Loucy (cell line): Measurements from ENCODE around the gene CCDC12.

ENCODE experiments used
- EZH2phosphoT487 ChIP-seq: fragments of 200-600 bp; IDR thresholded peaks from 2 replicates; pipeline ENCODE4 v1.6.1; 2018; ENCODE audit warnings: antibody characterized with exemption, mild to moderate bottlenecking, moderate library complexity, borderline replicate concordance
- TF ChIP-seq, protein P1 (sequence below): fragments of 200-600 bp; sonication (generic); conservative IDR thresholded peaks from 2 replicates; pipeline ENCODE4 v1.5.1; 2014; ENCODE audit warnings: mild to moderate bottlenecking, antibody characterized with exemption, low read length

DNA sequence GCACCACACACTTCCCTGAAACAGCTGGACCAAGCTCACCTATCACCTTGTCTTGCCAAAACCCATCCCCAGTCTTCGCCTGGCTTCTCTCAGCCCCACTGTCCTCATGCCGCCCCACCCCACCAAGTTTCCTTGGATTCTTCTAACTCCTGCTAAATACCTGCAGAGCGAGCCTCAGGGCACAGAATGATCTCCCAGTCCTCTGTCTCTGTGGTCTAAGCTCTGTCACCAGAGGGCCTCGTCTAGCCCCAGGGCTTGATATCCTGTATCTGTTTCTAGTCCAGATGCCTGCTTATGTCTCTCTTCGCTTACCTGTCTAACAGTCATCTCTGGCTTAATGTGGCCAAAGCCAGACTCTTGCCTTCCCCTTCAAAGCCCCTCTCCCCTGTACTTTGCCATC, 9.7 kb downstream of the CCDC12 start:
- no peak for TF ChIP-seq EZH2phosphoT487
- TF ChIP-seq, protein P1, sequence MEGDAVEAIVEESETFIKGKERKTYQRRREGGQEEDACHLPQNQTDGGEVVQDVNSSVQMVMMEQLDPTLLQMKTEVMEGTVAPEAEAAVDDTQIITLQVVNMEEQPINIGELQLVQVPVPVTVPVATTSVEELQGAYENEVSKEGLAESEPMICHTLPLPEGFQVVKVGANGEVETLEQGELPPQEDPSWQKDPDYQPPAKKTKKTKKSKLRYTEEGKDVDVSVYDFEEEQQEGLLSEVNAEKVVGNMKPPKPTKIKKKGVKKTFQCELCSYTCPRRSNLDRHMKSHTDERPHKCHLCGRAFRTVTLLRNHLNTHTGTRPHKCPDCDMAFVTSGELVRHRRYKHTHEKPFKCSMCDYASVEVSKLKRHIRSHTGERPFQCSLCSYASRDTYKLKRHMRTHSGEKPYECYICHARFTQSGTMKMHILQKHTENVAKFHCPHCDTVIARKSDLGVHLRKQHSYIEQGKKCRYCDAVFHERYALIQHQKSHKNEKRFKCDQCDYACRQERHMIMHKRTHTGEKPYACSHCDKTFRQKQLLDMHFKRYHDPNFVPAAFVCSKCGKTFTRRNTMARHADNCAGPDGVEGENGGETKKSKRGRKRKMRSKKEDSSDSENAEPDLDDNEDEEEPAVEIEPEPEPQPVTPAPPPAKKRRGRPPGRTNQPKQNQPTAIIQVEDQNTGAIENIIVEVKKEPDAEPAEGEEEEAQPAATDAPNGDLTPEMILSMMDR = peak; percentile 57
